IMR-90 (cell line): ENCODE results near the gene SIAH2. TPM values are rescaled to one million over a fixed set of nuclear protein-coding genes. Genes with fewer than 3 reads are reported as not detected.

Experiments used
- ATAC-seq: fragments of 200-7000 bp; cut with Tn5 transposase; 2 replicates; pipeline ENCODE4 v1.9.1; 2020; ENCODE audit warnings: low read depth, mild to moderate bottlenecking, moderate library complexity
- BruUV-seq: library from RNA; stranded (reverse); fragments of 400-500 nt; replicated peaks from 2 replicates; lab custom pipeline; 2021; lab: Mats Ljungman, UMichigan
- CTCF ChIA-PET: fragments of 300-600 bp; formaldehyde crosslinking; extraction: SDS; loops from one replicate; lab custom pipeline; 2021; ENCODE audit warnings: antibody characterized with exemption; lab: Yijun Ruan, JAX
- POLR2A ChIA-PET: fragments of 300-600 bp; sonication (Branson Sonifier 250); formaldehyde crosslinking; loops from one replicate; lab custom pipeline; 2022; ENCODE audit warnings: antibody characterized with exemption; ENCODE audit not compliant: unreplicated experiment; lab: Charles Lee
- DNase-seq: peaks from one replicate; pipeline ENCODE4 v3.0.0; 2013
- H2AFZ ChIP-seq: replicated peaks from 2 replicates; pipeline ENCODE3; 2013; ENCODE audit warnings: low read length, mild to moderate bottlenecking; ENCODE audit not compliant: poor library complexity
- H2AK5ac ChIP-seq: 2 replicates; pipeline ENCODE4 v1.6.1; 2013; ENCODE audit warnings: low read depth, low read length, inconsistent platforms
- H2AK9ac ChIP-seq: replicated peaks from 2 replicates; pipeline ENCODE3; 2013; ENCODE audit warnings: mild to moderate bottlenecking, low read depth, low read length, moderate library complexity; ENCODE audit not compliant: poor library complexity
- H2BK120ac ChIP-seq: 2 replicates; pipeline ENCODE4 v1.6.1; 2013; ENCODE audit warnings: low read depth, low read length, inconsistent platforms
- H2BK15ac ChIP-seq: 3 replicates; pipeline ENCODE4 v1.6.1; 2013; ENCODE audit warnings: low read depth, low read length, inconsistent platforms
- H2BK20ac ChIP-seq: 2 replicates; pipeline ENCODE4 v1.6.1; 2013; ENCODE audit warnings: low read depth, mild to moderate bottlenecking, inconsistent platforms, low read length, moderate library complexity
- H2BK5ac ChIP-seq: 2 replicates; pipeline ENCODE4 v1.6.1; 2013; ENCODE audit warnings: mild to moderate bottlenecking, low read depth, low read length, inconsistent platforms; ENCODE audit not compliant: poor library complexity, severe bottlenecking
- H3K14ac ChIP-seq: replicated peaks from 2 replicates; pipeline ENCODE4 v1.6.1; 2013; ENCODE audit warnings: low read depth, low read length, inconsistent platforms
- H3K18ac ChIP-seq: 2 replicates; pipeline ENCODE4 v1.6.1; 2013; ENCODE audit warnings: low read depth, low read length, control low read depth
- H3K23ac ChIP-seq: 2 replicates; pipeline ENCODE4 v1.6.1; 2013; ENCODE audit warnings: low read depth, low read length, inconsistent platforms
- H3K27ac ChIP-seq: 2 replicates; pipeline ENCODE4 v1.5.1; 2013; ENCODE audit warnings: mild to moderate bottlenecking, control low read depth, low read length; ENCODE audit not compliant: insufficient read depth
- H3K27me3 ChIP-seq: 2 replicates; pipeline ENCODE4 v1.6.1; 2013; ENCODE audit warnings: low read length; ENCODE audit not compliant: control insufficient read depth, insufficient read depth
- H3K36me3 ChIP-seq: 2 replicates; pipeline ENCODE4 v1.6.1; 2013; ENCODE audit warnings: low read length, mixed read lengths; ENCODE audit not compliant: control insufficient read depth, insufficient read depth
- H3K4ac ChIP-seq: 2 replicates; pipeline ENCODE4 v1.6.1; 2013; ENCODE audit warnings: low read depth, low read length, inconsistent platforms
- H3K4me1 ChIP-seq: 2 replicates; pipeline ENCODE4 v1.6.1; 2013; ENCODE audit warnings: low read length, mixed read lengths; ENCODE audit not compliant: control insufficient read depth, insufficient read depth
- H3K4me2 ChIP-seq: 2 replicates; pipeline ENCODE4 v1.6.1; 2013; ENCODE audit warnings: low read depth, mild to moderate bottlenecking, control low read depth, low read length, moderate library complexity
- H3K4me3 ChIP-seq: 2 replicates; pipeline ENCODE4 v1.5.1; 2013; ENCODE audit warnings: low read depth, mild to moderate bottlenecking, control low read depth, low read length, moderate library complexity; ENCODE audit not compliant: insufficient read depth
- H3K56ac ChIP-seq: 2 replicates; pipeline ENCODE4 v1.6.1; 2013; ENCODE audit warnings: low read length, inconsistent platforms; ENCODE audit not compliant: insufficient read depth; ENCODE audit errors: extremely low read depth
- H3K79me1 ChIP-seq, 2 experiments: 2 replicates each; pipeline ENCODE4 v1.6.1; 2013; ENCODE audit warnings: low read length in 2 of 2, inconsistent platforms in 1 of 2, low read depth in 1 of 2
- H3K9ac ChIP-seq: 2 replicates; pipeline ENCODE4 v1.6.1; 2013; ENCODE audit warnings: low read depth, low read length, control low read depth
- H3K9me1 ChIP-seq: 2 replicates; pipeline ENCODE4 v1.6.1; 2013; ENCODE audit warnings: low read length, inconsistent platforms; ENCODE audit not compliant: insufficient read depth
- H3K9me3 ChIP-seq: 2 replicates; pipeline ENCODE4 v1.6.1; 2013; ENCODE audit warnings: low read length; ENCODE audit not compliant: control insufficient read depth, insufficient read depth
- H4K20me1 ChIP-seq: 2 replicates; pipeline ENCODE4 v1.6.1; 2013; ENCODE audit warnings: low read length, inconsistent platforms; ENCODE audit not compliant: insufficient read depth
- H4K5ac ChIP-seq: 2 replicates; pipeline ENCODE4 v1.6.1; 2013; ENCODE audit warnings: mild to moderate bottlenecking, low read depth, low read length, control low read depth
- H4K8ac ChIP-seq, 2 experiments: 2 replicates each; pipeline ENCODE4 v1.6.1; 2013; ENCODE audit warnings: low read depth in 2 of 2, low read length in 2 of 2, control low read depth in 1 of 2, inconsistent platforms in 1 of 2
- H4K91ac ChIP-seq: 2 replicates; pipeline ENCODE4 v1.6.1; 2013; ENCODE audit warnings: low read depth, low read length, inconsistent platforms; ENCODE audit not compliant: insufficient read depth
- RCOR1 ChIP-seq: IDR thresholded peaks from 2 replicates; pipeline ENCODE4 v1.6.1; 2012; ENCODE audit warnings: mild to moderate bottlenecking, low read length, improper control_type of control experiment; ENCODE audit not compliant: insufficient replicate concordance
- USF2 ChIP-seq: fragments of 150-350 bp; IDR thresholded peaks from 2 replicates; pipeline ENCODE4 v1.6.1; 2017; ENCODE audit warnings: mild to moderate bottlenecking, antibody characterized with exemption, low read length, low read depth
- WGBS, 2 experiments: methylation state at CpG; one replicate each; pipeline versions ENCODE4 v1.1.5 to v1.1.7; 2013; ENCODE audit warnings: missing lambda C conversion rate in 2 of 2; ENCODE audit not compliant: insufficient read length in 1 of 2; ENCODE audit errors: extremely low coverage in 2 of 2; 5-methylcytosine and 5-hydroxymethylcytosine counted together
- dilution Hi-C: fragments of 300-500 bp; cut with HindIII; formaldehyde crosslinking; loops from one replicate; pipeline ENCODE4 v1.14.3; 2018; ENCODE audit warnings: low sequenced_read_pairs; ENCODE audit not compliant: unreplicated experiment
- in situ Hi-C: fragments of 300-500 bp; cut with MboI; formaldehyde crosslinking; loops from 3 replicates; pipeline ENCODE4 v1.14.3; 2019; ENCODE audit warnings: low sequenced_read_pairs, inconsistent platforms, mixed read lengths
- intact Hi-C: fragments of 100-400 bp; cut with micrococcal nuclease; formaldehyde crosslinking; loops from 2 replicates; pipeline ENCODE4 v1.10.0; 2022
- polyA plus RNA-seq, 3 experiments: library from polyadenylated mRNA; depleted of rRNA; stranded (reverse); fragments of >200 nt; gene quantifications; 2 replicates each; pipeline ENCODE4 v1.2.3, GENCODE V29; 2012; ENCODE audit warnings: low replicate concordance in 1 of 3
- total RNA-seq: library from RNA; depleted of rRNA; stranded (reverse); fragments of >200 nt; gene quantifications from 2 replicates; pipeline ENCODE4 v1.2.3, GENCODE V29; 2012

SIAH2 gene
- total and polyA plus RNA-seq, 2 of the 4 experiments (the other 2 are of a cell fraction) = 24.7 to 61.8 TPM

GRCh38 chr3:150771600-150771999 is 8.6 kb upstream of the SIAH2 start:
- H4K8ac ChIP-seq = 0 out of 4 replicates have a peak overlapping the region, but pooled peaks of 1 of the 2 experiments have one; percentile 39
- no TSS peak for BruUV-seq
- dilution Hi-C loops (no loop called here), in situ Hi-C loops (no loop called here), intact Hi-C loops (no loop called here)
- H3K27ac ChIP-seq = no peak overlapping the region
- H3K18ac ChIP-seq = no peak overlapping the region
- H2BK15ac ChIP-seq = no peak overlapping the region
- H3K4me1 ChIP-seq = peaks cover 6% of the 10 kb centered on the region
- H2BK5ac ChIP-seq = no peak overlapping the region
- no peak overlapping the region for H3K4me3 ChIP-seq
- no peak overlapping the region for H3K23ac ChIP-seq
- no peak overlapping the region for H2AK5ac ChIP-seq
- TF ChIP-seq USF2 (peak; percentile 50), RCOR1 (no peak)
- no peak overlapping the region for H3K4ac ChIP-seq
- peak overlapping the region; percentile 63 for H2AFZ ChIP-seq
- H2BK20ac ChIP-seq = no peak overlapping the region
- no peaks in the 10 kb centered on the region for H4K20me1 ChIP-seq
- no peak overlapping the region for H3K56ac ChIP-seq
- no peak overlapping the region for H4K5ac ChIP-seq
- no peak overlapping the region for H4K91ac ChIP-seq
- H3K9ac ChIP-seq = no peak overlapping the region
- CTCF ChIA-PET = interaction anchor here (1.7 kb wide), 1 partner anchor 16 kb away, joined by 6 read pairs; no protein-coding TSS in a partner anchor
- no peaks in the 10 kb centered on the region for H3K9me3 ChIP-seq
- ATAC-seq (no peak), DNase-seq (no peak)
- WGBS, 2 experiments = no CpG with 5 or more reads among the region's 2 CpGs
- POLR2A ChIA-PET = interaction anchor here (0.7 kb wide), 1 partner anchor 9 kb away, joined by 3 read pairs; the partner anchor contains the start of gene SIAH2
- H3K4me2 ChIP-seq = no peak overlapping the region
- H3K9me1 ChIP-seq = no peaks in the 10 kb centered on the region
- H2BK120ac ChIP-seq = no peak overlapping the region
- H3K27me3 ChIP-seq = no peaks in the 10 kb centered on the region
- no peak overlapping the region for H3K14ac ChIP-seq
- H3K36me3 ChIP-seq = no peaks in the 10 kb centered on the region
- no peak overlapping the region for H2AK9ac ChIP-seq
- H3K79me1 ChIP-seq = no peaks in the 10 kb centered on the region
